HG02840 (cell line): ENCODE measurements around the gene SDK2.

ENCODE experiments used
- ATAC-seq: cut with Tn5 transposase; IDR thresholded peaks from one replicate; pipeline ENCODE4 v1.9.1; 2021; ENCODE audit warnings: mild to moderate bottlenecking, moderate library complexity, moderate number of reproducible peaks; ENCODE audit not compliant: unreplicated experiment, low FRiP score

Gene SDK2

GRCh38 chr17:73644145-73645049 lies at the start of gene SDK2:
TSS of gene SDK2 (minus strand) at chr17:73644445. CDS start at chr17:73644088, 357 bp downstream.
- no peak for ATAC-seq

GRCh38 chr17:73693071-73693470 lies 48.8 kb upstream of the SDK2 start:
- no peak for ATAC-seq

- no peak for ATAC-seq
These were observed 47.1 kb upstream of the SDK2 start for GRCh38 chr17:73691321-73691766.

GRCh38 chr17:73690676-73691075 lies 46.4 kb upstream of the SDK2 start:
- no peak for ATAC-seq

GRCh38 chr17:73689596-73690275 lies 45.5 kb upstream of the SDK2 start:
- ATAC-seq = no peak

GRCh38 chr17:73686961-73687360 lies 42.7 kb upstream of the SDK2 start:
- no peak for ATAC-seq

- ATAC-seq = no peak
These were observed 41.9 kb upstream of the SDK2 start for GRCh38 chr17:73686126-73686525.

- ATAC-seq = no peak
These were observed 39.9 kb upstream of the SDK2 start for GRCh38 chr17:73684183-73684582.

- ATAC-seq = no peak
These were observed 39.5 kb upstream of the SDK2 start for GRCh38 chr17:73683771-73684170.

- ATAC-seq = no peak
These were observed 37.7 kb upstream of the SDK2 start for GRCh38 chr17:73681946-73682345.

- no peak for ATAC-seq
These were observed 35.2 kb upstream of the SDK2 start for GRCh38 chr17:73679476-73679875.

GRCh38 chr17:73678999-73679398 lies 34.8 kb upstream of the SDK2 start:
- ATAC-seq = no peak

- no peak for ATAC-seq
These were observed 25.5 kb upstream of the SDK2 start for GRCh38 chr17:73669771-73670170.

GRCh38 chr17:73667181-73667959 lies 23.1 kb upstream of the SDK2 start:
- ATAC-seq = no peak

- ATAC-seq = no peak
These were observed 19.4 kb upstream of the SDK2 start for GRCh38 chr17:73663614-73664013.

- ATAC-seq = no peak
These were observed 16.1 kb upstream of the SDK2 start for GRCh38 chr17:73660366-73660765.

- ATAC-seq = no peak
These were observed 14.7 kb upstream of the SDK2 start for GRCh38 chr17:73658821-73659515.

- no peak for ATAC-seq
These were observed 13.3 kb upstream of the SDK2 start for GRCh38 chr17:73657473-73658116.

- no peak for ATAC-seq
These were observed 10.0 kb upstream of the SDK2 start for GRCh38 chr17:73654241-73654640.

GRCh38 chr17:73653810-73654209 lies 9.6 kb upstream of the SDK2 start:
- ATAC-seq = no peak
